HepG2 (cell line): ENCODE measurements around the gene GADD45GIP1. TPM values are rescaled to one million over a fixed set of nuclear protein-coding genes. Genes with fewer than 3 reads are reported as not detected.

Experiments
- HIVEP1 ChIP-seq: sonication (generic); formaldehyde crosslinking; IDR thresholded peaks from 2 replicates; pipeline ENCODE4 v1.4.0; 2020; ENCODE audit warnings: mild to moderate bottlenecking, missing genetic modification reagents
- HOXD1 ChIP-seq: sonication (generic); formaldehyde crosslinking; IDR thresholded peaks from 2 replicates; pipeline ENCODE4 v1.5.0; 2020; ENCODE audit warnings: missing genetic modification reagents
- MAFF ChIP-seq: IDR thresholded peaks from 2 replicates; pipeline ENCODE4 v1.6.1; 2011; ENCODE audit warnings: low read depth, low read length, improper control_type of control experiment
- POGZ ChIP-seq: sonication (generic); formaldehyde crosslinking; IDR thresholded peaks from 2 replicates; pipeline ENCODE4 v1.4.0; 2020; ENCODE audit warnings: mild to moderate bottlenecking, missing genetic modification reagents
- POLR2AphosphoS5 ChIP-seq: IDR thresholded peaks from 2 replicates; pipeline ENCODE4 v1.6.1; 2012; ENCODE audit warnings: low read depth, low read length
- REPIN1 ChIP-seq: sonication (generic); formaldehyde crosslinking; IDR thresholded peaks from 2 replicates; pipeline ENCODE4 v1.8.0; 2022; ENCODE audit warnings: missing genetic modification reagents, low read depth, mild to moderate bottlenecking, borderline replicate concordance
- TCF7 ChIP-seq: sonication (generic); IDR thresholded peaks from 2 replicates; pipeline ENCODE4 v1.6.1; 2016; ENCODE audit warnings: antibody characterized with exemption, low read depth
- ZNF33B ChIP-seq: sonication (generic); formaldehyde crosslinking; IDR thresholded peaks from 2 replicates; pipeline ENCODE4 v1.5.1; 2020; ENCODE audit warnings: mild to moderate bottlenecking, missing genetic modification reagents
- ZNF572 ChIP-seq: sonication (generic); formaldehyde crosslinking; IDR thresholded peaks from 2 replicates; pipeline ENCODE4 v1.5.1; 2020; ENCODE audit warnings: mild to moderate bottlenecking, missing genetic modification reagents
- polyA plus RNA-seq, 8 experiments: library from polyadenylated mRNA; depleted of rRNA in 3 of 8; stranded (reverse) in 7 of 8; unstranded in 1 of 8; fragments of >200 nt; fragmentation: Illumina TruSeq in 4 of 8; extraction: Trizol in 4 of 8; gene quantifications; 2 replicates each; pipeline versions ENCODE4 v1.2.1 to v1.2.3, GENCODE V29; 2011 to 2016; ENCODE audit warnings: low read depth in 4 of 8, missing spikeins in 1 of 8, mixed read lengths in 1 of 8; ENCODE audit not compliant: insufficient read depth in 1 of 8
- total RNA-seq, 5 experiments: library from RNA; depleted of rRNA; stranded (reverse); fragments of >200 nt; fragmentation: Illumina TruSeq; extraction: Trizol; gene quantifications; 2 replicates each; pipeline ENCODE4 v1.2.3, GENCODE V29; 2016; ENCODE audit warnings: low read depth in 1 of 5
- TF ChIP-seq, protein P1 (sequence below): sonication (generic); formaldehyde crosslinking; IDR thresholded peaks from 2 replicates; pipeline ENCODE4 v1.5.0; 2020; ENCODE audit warnings: mild to moderate bottlenecking, missing genetic modification reagents
- TF ChIP-seq, protein P2 (sequence below): sonication (generic); formaldehyde crosslinking; IDR thresholded peaks from 2 replicates; pipeline ENCODE4 v1.5.1; 2020; ENCODE audit warnings: missing genetic modification reagents, mild to moderate bottlenecking, borderline replicate concordance
- TF ChIP-seq, protein P3 (sequence below): sonication (generic); formaldehyde crosslinking; IDR thresholded peaks from 2 replicates; pipeline ENCODE4 v1.8.1; 2022; ENCODE audit warnings: mild to moderate bottlenecking, missing genetic modification reagents
- TF ChIP-seq, protein P4 (sequence below): sonication (generic); formaldehyde crosslinking; IDR thresholded peaks from 2 replicates; pipeline ENCODE4 v1.4.0; 2020; ENCODE audit warnings: missing genetic modification reagents
- TF ChIP-seq, protein P5 (sequence below): sonication (generic); formaldehyde crosslinking; IDR thresholded peaks from 2 replicates; pipeline ENCODE4 v1.4.0; 2020; ENCODE audit warnings: missing genetic modification reagents, borderline replicate concordance

Gene GADD45GIP1
- total and polyA plus RNA-seq, 2 of the 13 experiments (the other 11 are each of a cell fraction or from before 2014, with no cell fraction given), result 24.6 to 30.7 TPM

DNA sequence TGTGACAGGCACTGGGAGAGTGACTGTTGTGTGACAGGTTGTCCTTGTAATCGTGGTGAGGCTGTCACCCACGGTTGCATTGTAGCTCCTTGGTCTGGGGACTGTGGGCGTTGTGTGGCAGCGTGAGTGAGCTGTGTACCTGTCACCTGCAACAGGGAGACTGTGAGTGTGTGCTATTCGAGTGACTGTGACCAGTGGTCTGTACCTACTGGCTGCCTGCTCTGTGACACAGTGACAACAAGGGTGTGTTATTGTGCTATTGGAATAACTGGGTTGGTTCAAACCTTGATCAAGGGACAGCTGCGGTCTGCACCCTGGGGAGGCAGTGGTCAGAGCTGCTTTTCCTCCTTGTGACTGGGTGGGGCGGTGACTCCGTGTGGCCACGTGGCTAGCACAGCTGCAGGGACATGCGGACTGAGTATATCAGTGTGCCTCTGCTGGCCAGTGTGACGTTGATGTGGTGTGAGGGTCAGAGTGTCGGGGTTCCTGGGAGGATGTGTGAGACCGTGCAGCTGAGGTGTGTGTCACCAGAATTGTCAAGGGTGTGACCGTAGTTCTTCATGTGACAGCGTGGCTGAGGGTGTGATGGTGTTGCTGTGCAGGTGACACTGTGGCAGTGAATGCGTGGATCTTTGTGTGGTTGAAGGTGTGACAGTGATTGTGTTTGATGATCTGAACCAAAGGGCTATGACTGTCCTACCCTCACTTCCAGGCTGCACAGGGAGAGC is 28.2 kb upstream of the GADD45GIP1 start (continued):
- TF ChIP-seq, protein P1, sequence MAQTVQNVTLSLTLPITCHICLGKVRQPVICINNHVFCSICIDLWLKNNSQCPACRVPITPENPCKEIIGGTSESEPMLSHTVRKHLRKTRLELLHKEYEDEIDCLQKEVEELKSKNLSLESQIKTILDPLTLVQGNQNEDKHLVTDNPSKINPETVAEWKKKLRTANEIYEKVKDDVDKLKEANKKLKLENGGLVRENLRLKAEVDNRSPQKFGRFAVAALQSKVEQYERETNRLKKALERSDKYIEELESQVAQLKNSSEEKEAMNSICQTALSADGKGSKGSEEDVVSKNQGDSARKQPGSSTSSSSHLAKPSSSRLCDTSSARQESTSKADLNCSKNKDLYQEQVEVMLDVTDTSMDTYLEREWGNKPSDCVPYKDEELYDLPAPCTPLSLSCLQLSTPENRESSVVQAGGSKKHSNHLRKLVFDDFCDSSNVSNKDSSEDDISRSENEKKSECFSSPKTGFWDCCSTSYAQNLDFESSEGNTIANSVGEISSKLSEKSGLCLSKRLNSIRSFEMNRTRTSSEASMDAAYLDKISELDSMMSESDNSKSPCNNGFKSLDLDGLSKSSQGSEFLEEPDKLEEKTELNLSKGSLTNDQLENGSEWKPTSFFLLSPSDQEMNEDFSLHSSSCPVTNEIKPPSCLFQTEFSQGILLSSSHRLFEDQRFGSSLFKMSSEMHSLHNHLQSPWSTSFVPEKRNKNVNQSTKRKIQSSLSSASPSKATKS (CRISPR knock-in tag), result no peak
- TF ChIP-seq POLR2AphosphoS5 (no peak; the same call in 1 of the 2 replicates), MAFF (no peak), HOXD1 (CRISPR knock-in tag) (no peak), HIVEP1 (no peak), TCF7 (no peak), ZNF572 (CRISPR knock-in tag) (no peak), ZNF33B (CRISPR knock-in tag) (no peak), REPIN1 (CRISPR knock-in tag) (no peak), POGZ (CRISPR knock-in tag) (no peak)
- TF ChIP-seq, protein P2, sequence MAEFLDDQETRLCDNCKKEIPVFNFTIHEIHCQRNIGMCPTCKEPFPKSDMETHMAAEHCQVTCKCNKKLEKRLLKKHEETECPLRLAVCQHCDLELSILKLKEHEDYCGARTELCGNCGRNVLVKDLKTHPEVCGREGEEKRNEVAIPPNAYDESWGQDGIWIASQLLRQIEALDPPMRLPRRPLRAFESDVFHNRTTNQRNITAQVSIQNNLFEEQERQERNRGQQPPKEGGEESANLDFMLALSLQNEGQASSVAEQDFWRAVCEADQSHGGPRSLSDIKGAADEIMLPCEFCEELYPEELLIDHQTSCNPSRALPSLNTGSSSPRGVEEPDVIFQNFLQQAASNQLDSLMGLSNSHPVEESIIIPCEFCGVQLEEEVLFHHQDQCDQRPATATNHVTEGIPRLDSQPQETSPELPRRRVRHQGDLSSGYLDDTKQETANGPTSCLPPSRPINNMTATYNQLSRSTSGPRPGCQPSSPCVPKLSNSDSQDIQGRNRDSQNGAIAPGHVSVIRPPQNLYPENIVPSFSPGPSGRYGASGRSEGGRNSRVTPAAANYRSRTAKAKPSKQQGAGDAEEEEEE, result no peak; the same call in 1 of the 2 replicates
- TF ChIP-seq, protein P3, sequence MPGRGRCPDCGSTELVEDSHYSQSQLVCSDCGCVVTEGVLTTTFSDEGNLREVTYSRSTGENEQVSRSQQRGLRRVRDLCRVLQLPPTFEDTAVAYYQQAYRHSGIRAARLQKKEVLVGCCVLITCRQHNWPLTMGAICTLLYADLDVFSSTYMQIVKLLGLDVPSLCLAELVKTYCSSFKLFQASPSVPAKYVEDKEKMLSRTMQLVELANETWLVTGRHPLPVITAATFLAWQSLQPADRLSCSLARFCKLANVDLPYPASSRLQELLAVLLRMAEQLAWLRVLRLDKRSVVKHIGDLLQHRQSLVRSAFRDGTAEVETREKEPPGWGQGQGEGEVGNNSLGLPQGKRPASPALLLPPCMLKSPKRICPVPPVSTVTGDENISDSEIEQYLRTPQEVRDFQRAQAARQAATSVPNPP (CRISPR knock-in tag), result no peak
- TF ChIP-seq, protein P4, sequence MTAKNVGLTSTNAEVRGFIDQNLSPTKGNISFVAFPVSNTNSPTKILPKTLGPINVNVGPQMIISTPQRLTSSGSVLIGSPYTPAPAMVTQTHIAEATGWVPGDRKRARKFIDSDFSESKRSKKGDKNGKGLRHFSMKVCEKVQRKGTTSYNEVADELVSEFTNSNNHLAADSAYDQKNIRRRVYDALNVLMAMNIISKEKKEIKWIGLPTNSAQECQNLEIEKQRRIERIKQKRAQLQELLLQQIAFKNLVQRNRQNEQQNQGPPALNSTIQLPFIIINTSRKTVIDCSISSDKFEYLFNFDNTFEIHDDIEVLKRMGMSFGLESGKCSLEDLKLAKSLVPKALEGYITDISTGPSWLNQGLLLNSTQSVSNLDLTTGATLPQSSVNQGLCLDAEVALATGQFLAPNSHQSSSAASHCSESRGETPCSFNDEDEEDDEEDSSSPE, result no peak
- TF ChIP-seq, protein P5, sequence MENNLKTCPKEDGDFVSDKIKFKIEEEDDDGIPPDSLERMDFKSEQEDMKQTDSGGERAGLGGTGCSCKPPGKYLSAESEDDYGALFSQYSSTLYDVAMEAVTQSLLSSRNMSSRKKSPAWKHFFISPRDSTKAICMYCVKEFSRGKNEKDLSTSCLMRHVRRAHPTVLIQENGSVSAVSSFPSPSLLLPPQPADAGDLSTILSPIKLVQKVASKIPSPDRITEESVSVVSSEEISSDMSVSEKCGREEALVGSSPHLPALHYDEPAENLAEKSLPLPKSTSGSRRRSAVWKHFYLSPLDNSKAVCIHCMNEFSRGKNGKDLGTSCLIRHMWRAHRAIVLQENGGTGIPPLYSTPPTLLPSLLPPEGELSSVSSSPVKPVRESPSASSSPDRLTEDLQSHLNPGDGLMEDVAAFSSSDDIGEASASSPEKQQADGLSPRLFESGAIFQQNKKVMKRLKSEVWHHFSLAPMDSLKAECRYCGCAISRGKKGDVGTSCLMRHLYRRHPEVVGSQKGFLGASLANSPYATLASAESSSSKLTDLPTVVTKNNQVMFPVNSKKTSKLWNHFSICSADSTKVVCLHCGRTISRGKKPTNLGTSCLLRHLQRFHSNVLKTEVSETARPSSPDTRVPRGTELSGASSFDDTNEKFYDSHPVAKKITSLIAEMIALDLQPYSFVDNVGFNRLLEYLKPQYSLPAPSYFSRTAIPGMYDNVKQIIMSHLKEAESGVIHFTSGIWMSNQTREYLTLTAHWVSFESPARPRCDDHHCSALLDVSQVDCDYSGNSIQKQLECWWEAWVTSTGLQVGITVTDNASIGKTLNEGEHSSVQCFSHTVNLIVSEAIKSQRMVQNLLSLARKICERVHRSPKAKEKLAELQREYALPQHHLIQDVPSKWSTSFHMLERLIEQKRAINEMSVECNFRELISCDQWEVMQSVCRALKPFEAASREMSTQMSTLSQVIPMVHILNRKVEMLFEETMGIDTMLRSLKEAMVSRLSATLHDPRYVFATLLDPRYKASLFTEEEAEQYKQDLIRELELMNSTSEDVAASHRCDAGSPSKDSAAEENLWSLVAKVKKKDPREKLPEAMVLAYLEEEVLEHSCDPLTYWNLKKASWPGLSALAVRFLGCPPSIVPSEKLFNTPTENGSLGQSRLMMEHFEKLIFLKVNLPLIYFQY (CRISPR knock-in tag), result no peak
